ENCODE results near the gene ZNF511.

DNA sequence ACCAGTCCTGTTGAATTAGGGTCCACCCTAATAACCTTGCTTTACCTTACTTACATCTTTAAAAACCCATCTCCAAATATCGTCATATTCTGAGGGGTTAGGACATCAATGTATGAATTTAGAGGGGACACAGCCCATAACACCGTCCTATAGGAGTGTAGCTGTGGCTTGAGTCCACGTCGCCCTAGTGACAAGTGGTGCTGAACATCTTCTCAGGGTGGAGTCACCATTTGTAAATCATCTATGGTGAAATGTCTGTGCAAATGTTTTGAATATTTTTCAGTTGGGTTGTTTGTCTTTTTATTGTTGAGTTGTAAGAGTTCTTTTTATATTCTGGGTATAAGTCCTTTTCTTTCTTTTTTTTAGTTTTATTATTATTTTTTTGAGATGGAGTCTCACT lies 33.3 kb downstream of the ZNF511 start:
- TF ChIP-seq, protein P1, sequence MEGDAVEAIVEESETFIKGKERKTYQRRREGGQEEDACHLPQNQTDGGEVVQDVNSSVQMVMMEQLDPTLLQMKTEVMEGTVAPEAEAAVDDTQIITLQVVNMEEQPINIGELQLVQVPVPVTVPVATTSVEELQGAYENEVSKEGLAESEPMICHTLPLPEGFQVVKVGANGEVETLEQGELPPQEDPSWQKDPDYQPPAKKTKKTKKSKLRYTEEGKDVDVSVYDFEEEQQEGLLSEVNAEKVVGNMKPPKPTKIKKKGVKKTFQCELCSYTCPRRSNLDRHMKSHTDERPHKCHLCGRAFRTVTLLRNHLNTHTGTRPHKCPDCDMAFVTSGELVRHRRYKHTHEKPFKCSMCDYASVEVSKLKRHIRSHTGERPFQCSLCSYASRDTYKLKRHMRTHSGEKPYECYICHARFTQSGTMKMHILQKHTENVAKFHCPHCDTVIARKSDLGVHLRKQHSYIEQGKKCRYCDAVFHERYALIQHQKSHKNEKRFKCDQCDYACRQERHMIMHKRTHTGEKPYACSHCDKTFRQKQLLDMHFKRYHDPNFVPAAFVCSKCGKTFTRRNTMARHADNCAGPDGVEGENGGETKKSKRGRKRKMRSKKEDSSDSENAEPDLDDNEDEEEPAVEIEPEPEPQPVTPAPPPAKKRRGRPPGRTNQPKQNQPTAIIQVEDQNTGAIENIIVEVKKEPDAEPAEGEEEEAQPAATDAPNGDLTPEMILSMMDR (IDR thresholded peaks at IDR 0.05): no peak
- no peak for TF ChIP-seq EP300 (IDR thresholded peaks at IDR 0.05)
- TF ChIP-seq POLR2A (IDR thresholded peaks at IDR 0.05): no peak
- TF ChIP-seq POLR2AphosphoS5 (IDR thresholded peaks at IDR 0.05): no peak

Data from suprapubic skin (tissue), 4 donors.